ENCODE results near the gene CEP83.
"Not testable (repeated sequence)": the region's sequence is repeated elsewhere in the genome, so short reads cannot be mapped to it uniquely, and the experiment has no call there.

Gene CEP83

GRCh38 chr12:94426049-94426448 is 33.6 kb downstream of the CEP83 start:
- H4K20me1 ChIP-seq (ENCODE audit: low read depth, low read length), result no peaks in the 10 kb centered on the region
- H3K9me3 ChIP-seq (ENCODE audit: insufficient read depth, low read length), result peaks cover 13% of the 10 kb centered on the region; the same call in 1 of the 2 replicates
- no peak overlapping the region for H3K9ac ChIP-seq (ENCODE audit: low read length)
- no peak overlapping the region for H3K27ac ChIP-seq (ENCODE audit: low read depth, low read length)
- no peak overlapping the region for H2AFZ ChIP-seq (ENCODE audit: low read depth, low read length, severe bottlenecking)
- no peak overlapping the region for H3K4me3 ChIP-seq (ENCODE audit: insufficient read depth, low read length, poor library complexity, severe bottlenecking)
- peaks cover 25% of the 10 kb centered on the region for H3K79me2 ChIP-seq (ENCODE audit: insufficient read depth, low read length)
- TF ChIP-seq EZH2phosphoT487 (conservative IDR thresholded peaks at IDR 0.05; ENCODE audit: low read length) (no peak), CTCF (IDR thresholded peaks at IDR 0.05; ENCODE audit: insufficient read depth, low read length, poor library complexity, severe bottlenecking) (no peak)
- H3K4me2 ChIP-seq (ENCODE audit: low read depth, low read length, poor library complexity, severe bottlenecking), result no peak overlapping the region
- no peaks in the 10 kb centered on the region for H3K27me3 ChIP-seq (ENCODE audit: low read length)
- H3K9me2 ChIP-seq (replicated peaks; ENCODE audit: insufficient read depth, low read length), result no peaks in the 10 kb centered on the region
- peaks cover 4% of the 10 kb centered on the region; the same call in 1 of the 2 replicates for H3K36me3 ChIP-seq (ENCODE audit: low read length)
- no peaks in the 10 kb centered on the region for H3F3A ChIP-seq (ENCODE audit: insufficient read depth)

- H3K27me3 ChIP-seq (ENCODE audit: low read length); H3K4me2 ChIP-seq (ENCODE audit: low read depth, low read length, poor library complexity, severe bottlenecking); H3K27ac ChIP-seq (ENCODE audit: low read depth, low read length); H3K4me3 ChIP-seq (ENCODE audit: insufficient read depth, low read length, poor library complexity, severe bottlenecking); H3K36me3 ChIP-seq (ENCODE audit: low read length); H2AFZ ChIP-seq (ENCODE audit: low read depth, low read length, severe bottlenecking); H3F3A ChIP-seq (ENCODE audit: insufficient read depth); H3K9ac ChIP-seq (ENCODE audit: low read length); H3K9me2 ChIP-seq (replicated peaks; ENCODE audit: insufficient read depth, low read length); H4K20me1 ChIP-seq (ENCODE audit: low read depth, low read length): not testable (repeated sequence)
- Histone ChIP-seq H3K9me3 (ENCODE audit: insufficient read depth, low read length) (peaks cover 13% of the 10 kb centered on the region; the same call in 1 of the 2 replicates), H3K79me2 (ENCODE audit: insufficient read depth, low read length) (peaks cover 22% of the 10 kb centered on the region)
These were observed 34.8 kb downstream of the CEP83 start for GRCh38 chr12:94424830-94425229.

GRCh38 chr12:94421868-94422740 is 37.6 kb downstream of the CEP83 start:
- Histone ChIP-seq H3K4me2 (ENCODE audit: low read depth, low read length, poor library complexity, severe bottlenecking) (no peak overlapping the region), H3K36me3 (ENCODE audit: low read length) (peaks cover 6% of the 10 kb centered on the region), H3K9me3 (ENCODE audit: insufficient read depth, low read length) (peaks cover 13% of the 10 kb centered on the region; the same call in 1 of the 2 replicates), H3K79me2 (ENCODE audit: insufficient read depth, low read length) (peaks cover 9% of the 10 kb centered on the region), H3F3A (ENCODE audit: insufficient read depth) (no peaks in the 10 kb centered on the region), H3K27me3 (ENCODE audit: low read length) (no peaks in the 10 kb centered on the region), H3K27ac (ENCODE audit: low read depth, low read length) (no peak overlapping the region), H3K9ac (ENCODE audit: low read length) (no peak overlapping the region), H4K20me1 (ENCODE audit: low read depth, low read length) (no peaks in the 10 kb centered on the region), H2AFZ (ENCODE audit: low read depth, low read length, severe bottlenecking) (no peak overlapping the region), H3K9me2 (replicated peaks; ENCODE audit: insufficient read depth, low read length) (no peaks in the 10 kb centered on the region), H3K4me3 (ENCODE audit: insufficient read depth, low read length, poor library complexity, severe bottlenecking) (no peak overlapping the region)
- TF ChIP-seq EZH2phosphoT487 (conservative IDR thresholded peaks at IDR 0.05; ENCODE audit: low read length) (no peak), CTCF (IDR thresholded peaks at IDR 0.05; ENCODE audit: insufficient read depth, low read length, poor library complexity, severe bottlenecking) (no peak)

- H3K4me3 ChIP-seq (ENCODE audit: insufficient read depth, low read length, poor library complexity, severe bottlenecking), result no peak overlapping the region
- TF ChIP-seq CTCF (IDR thresholded peaks at IDR 0.05; ENCODE audit: insufficient read depth, low read length, poor library complexity, severe bottlenecking), result no peak
- TF ChIP-seq EZH2phosphoT487 (conservative IDR thresholded peaks at IDR 0.05; ENCODE audit: low read length), result no peak
- no peak overlapping the region for H2AFZ ChIP-seq (ENCODE audit: low read depth, low read length, severe bottlenecking)
- no peak overlapping the region for H3K27ac ChIP-seq (ENCODE audit: low read depth, low read length)
- peaks cover 6% of the 10 kb centered on the region for H3K36me3 ChIP-seq (ENCODE audit: low read length)
- H3K9ac ChIP-seq (ENCODE audit: low read length), result no peak overlapping the region
- H3K4me2 ChIP-seq (ENCODE audit: low read depth, low read length, poor library complexity, severe bottlenecking), result no peak overlapping the region
- H3F3A ChIP-seq (ENCODE audit: insufficient read depth), result no peaks in the 10 kb centered on the region
- peaks cover 23% of the 10 kb centered on the region for H3K79me2 ChIP-seq (ENCODE audit: insufficient read depth, low read length)
- H3K9me3 ChIP-seq (ENCODE audit: insufficient read depth, low read length), result peaks cover 13% of the 10 kb centered on the region; the same call in 1 of the 2 replicates
- no peaks in the 10 kb centered on the region for H4K20me1 ChIP-seq (ENCODE audit: low read depth, low read length)
- no peaks in the 10 kb centered on the region for H3K9me2 ChIP-seq (replicated peaks; ENCODE audit: insufficient read depth, low read length)
- no peaks in the 10 kb centered on the region for H3K27me3 ChIP-seq (ENCODE audit: low read length)
These were observed 41.1 kb downstream of the CEP83 start for GRCh38 chr12:94418517-94418916.
